NCI-H1694 treated with DMSO at 0.1 percent for 48 hours (cell line): ENCODE data around the gene MEX3B.

ENCODE experiments used
- DNase-seq: peaks from one replicate; lab custom pipeline; 2025; lab: John Stamatoyannopoulos, UW

The MEX3B gene

DNA sequence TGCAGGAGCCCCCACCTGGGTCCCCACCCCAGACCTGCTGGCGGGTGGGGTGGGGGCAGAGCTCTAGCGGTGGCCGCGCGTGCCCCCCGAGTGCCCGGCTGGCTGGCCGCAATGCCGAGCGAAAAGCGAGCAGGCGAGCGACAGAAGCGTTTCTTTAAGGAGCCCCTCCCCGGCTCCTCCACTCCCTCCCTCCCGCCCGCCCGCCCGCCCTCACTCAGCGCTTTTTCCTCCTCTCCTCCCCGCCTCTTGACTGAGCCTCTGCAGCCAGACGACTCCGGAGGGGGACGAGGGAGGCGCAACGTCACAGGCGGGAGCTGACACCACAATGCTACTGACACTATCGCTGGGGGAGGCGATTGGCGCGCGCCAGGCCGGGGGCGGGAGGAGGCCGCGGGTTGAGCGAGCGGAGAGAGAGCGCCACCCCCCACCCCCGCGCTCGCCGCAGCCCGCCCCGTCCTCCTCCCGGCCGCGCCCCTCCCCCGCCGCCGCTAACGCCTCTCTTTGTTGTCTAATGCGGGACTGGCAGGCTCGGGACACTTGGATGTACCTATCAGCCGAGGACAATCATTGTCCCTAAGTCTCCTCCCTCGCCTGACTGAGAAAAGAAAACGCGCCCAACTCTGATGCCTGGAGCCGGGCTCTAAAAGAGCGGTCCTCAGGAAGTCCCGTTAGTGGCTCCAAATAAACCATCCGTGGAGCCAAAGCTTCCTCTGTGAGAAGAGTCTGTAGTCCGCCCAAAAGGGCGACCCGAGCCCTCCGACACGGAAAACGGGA is at the start of gene MEX3B:
Gene MEX3B, minus strand, starts transcription at position 127 of the 774 bp plus-strand sequence. CDS start 313 bp downstream, outside the sequence.
- DNase-seq, result peak; percentile 83

DNA sequence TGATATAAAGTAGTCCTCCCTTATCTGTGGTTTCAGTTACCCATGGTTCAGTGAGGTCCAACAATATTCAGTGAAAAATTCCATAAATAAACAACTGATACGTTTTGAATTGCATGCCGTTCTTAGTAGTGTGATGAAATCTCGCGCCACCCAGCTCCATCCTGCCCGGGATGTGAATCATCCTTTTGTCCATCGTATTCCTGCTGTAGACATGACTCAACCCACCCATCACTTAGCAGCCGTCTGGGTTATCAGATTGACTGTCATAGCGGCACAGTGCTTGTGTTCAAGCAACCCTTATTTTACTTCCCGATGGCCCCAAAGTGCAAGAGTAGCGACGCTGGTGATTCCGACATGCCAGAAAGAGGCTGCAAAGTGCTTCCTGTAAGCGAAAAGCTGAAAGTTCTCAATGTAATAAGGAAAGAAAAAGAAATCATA is 48.0 kb upstream of the MEX3B start:
- DNase-seq, result no peak

DNA sequence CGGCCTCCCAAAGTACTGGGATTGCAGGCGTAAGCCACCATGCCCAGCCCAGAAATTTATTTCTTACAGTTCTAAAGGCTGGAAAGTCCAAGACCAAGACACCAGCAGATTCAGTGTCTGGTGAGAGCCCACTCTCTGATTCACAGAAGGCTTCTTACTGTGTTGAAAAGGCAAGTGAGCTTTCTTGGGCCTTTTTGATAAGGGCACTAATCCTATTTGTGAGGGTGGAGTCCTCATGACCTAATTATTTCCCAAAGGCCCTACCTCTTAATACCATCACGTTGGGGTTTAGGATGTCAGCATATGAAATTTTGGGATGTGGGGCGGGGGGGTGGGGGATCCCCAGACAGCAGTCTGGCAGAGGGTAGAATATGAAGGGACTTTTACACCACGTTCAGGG is 47.5 kb upstream of the MEX3B start:
- DNase-seq, result no peak

DNA sequence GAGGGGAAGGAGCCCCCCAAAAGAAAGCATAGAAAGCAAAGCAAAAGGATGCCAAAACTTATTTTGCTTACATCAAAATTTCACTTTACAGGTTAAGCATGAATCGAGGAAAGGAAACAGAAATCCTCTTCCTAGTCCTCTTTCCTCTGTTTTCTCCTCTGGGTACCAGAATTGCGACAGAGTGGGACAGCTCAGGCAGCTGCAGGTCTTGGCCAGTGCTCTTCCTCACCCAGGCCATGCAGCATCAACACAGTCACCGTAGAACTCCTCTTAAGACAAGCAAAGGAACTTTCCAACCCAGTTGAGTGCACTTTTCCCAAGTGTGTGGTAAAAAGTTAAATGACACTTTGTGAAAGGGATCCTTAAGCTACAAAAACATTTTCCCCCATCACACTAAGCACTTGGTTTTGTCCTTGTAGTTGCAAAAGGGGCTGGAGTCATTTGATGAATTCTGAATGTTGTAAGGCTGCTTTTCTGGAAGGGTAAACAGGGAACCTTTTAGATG is 45.9 kb upstream of the MEX3B start:
- DNase-seq, result no peak

DNA sequence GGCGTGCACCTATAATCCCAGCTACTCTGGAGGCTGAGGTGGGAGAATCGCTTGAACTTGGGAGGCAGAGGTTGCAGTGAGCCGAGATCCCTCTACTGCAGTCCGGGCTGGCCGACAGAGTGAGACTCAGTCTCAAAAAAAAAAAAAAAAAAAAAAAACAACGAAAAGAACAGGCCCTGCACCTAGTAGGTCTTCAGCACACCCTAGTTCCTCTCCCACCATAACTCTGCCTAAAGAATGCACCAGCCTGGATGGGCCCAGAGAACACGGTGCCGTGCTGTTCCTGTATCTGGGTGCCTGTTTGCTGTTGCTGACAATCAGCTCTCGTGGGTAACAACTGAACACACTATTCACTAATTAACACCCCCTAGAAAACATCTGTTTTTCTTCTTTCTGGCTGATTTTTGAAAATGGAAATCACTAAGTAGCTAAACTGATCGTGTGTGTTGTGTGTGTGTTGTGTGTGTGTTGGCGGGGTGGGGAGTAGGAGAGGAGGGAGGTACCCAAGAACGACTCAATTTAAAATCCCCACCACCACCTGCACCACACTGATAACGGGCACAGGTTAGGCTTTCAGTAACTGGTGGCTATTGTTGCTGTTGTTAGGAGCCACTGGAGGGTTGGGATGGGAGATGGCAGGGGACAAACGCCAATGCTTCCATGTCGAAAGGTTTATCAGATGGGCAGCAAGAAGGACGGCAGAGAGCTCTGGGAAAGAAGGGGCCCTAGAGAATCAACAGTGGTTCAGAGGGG is 40.6 kb upstream of the MEX3B start:
- DNase-seq, result no peak

DNA sequence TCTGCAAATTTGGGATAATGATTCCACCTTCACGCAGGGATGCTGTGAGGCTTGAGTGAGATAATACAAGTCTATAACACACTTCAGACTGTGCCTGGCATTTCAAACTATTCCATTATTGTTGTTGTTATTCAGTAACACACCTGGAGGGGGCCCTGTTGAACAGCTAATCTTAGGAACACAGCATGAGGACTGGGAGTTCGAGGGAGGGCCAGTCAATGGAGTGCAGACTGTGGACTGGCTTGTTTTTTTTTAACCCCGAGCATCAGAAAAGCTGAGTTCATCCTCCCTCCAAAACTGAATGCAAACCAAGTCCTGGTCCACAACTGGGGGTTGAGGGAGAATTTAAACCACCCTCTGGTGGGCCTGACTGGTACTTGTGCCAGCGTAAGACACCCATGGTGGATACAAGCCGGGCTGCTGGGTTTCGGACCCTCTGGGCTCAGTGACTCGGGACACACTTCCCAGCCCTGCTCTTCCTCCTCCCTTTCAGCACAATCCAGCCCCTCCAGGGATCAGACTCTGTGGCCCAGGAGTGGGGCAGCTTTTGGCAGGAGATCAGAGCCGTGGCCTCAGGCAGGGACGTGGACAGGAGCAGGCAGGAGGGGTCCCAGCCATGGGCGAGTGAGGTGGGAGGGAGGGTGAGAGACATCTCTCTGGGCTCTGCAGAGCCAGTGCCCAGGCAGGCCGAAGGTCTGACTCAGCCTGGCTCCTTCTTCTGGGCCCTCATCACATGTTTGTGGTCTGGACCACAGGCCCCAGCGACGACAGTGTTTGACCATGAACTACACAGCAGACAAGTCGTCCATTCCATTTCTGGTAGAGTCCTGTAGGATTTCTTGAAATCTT is 36.3 kb upstream of the MEX3B start:
- no peak for DNase-seq

DNA sequence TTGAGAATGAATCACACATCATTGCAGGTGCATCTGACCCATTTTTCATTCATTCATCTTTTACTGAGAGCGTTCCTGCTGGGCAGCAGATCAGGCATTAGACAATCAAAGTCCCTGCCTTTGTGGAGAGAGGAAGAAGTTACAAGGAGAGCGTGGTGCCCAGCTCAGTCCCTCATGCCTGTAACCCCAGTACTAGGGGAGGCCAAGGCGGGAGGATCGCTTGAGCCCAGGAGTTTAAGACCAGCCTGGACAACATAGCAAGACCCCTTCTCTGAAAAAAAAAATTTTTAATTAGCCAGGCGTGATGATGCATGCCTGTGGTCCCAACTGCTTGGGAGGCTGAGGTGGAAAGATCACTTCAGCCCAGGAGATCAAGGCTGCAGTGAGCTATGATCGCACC is 35.0 kb upstream of the MEX3B start:
- no peak for DNase-seq

DNA sequence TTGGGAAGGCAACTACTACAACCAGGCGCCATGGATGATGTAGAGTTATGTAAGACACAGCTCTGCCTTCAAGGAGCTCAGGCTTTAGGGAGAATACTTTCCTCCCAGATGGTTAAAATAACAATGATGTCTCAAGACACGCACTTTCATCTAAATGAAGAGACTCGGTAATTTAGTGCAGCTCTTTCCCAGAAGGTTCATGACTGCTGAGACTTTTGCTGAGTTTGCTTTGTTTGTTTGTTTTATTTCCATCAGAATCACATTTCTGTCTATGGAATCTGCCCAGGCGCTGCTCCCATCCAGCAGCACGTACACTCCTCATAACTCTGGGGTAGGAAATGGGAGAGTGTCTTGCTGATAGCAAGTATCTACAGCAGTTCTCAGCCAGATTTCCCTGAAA is 33.9 kb upstream of the MEX3B start:
- DNase-seq, result no peak

DNA sequence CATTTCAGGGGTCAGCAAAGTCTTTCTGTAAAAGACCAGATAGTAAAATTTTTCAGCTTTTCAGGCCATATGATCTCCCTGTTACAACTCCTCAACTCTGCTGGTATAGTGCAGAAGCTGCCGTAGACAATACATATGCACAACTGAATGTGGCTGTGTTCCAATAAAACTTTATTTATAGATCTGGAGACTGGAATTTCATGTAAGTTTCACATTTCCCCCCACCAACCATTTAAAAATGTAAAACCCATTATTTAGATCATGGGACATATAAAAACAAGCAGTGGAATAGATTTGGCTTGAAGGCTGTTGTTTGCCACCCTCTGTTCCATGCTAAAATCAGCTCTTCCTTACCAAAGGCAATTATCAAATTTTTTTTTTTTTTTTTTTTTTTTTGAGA is 28.8 kb upstream of the MEX3B start:
- no peak for DNase-seq

DNA sequence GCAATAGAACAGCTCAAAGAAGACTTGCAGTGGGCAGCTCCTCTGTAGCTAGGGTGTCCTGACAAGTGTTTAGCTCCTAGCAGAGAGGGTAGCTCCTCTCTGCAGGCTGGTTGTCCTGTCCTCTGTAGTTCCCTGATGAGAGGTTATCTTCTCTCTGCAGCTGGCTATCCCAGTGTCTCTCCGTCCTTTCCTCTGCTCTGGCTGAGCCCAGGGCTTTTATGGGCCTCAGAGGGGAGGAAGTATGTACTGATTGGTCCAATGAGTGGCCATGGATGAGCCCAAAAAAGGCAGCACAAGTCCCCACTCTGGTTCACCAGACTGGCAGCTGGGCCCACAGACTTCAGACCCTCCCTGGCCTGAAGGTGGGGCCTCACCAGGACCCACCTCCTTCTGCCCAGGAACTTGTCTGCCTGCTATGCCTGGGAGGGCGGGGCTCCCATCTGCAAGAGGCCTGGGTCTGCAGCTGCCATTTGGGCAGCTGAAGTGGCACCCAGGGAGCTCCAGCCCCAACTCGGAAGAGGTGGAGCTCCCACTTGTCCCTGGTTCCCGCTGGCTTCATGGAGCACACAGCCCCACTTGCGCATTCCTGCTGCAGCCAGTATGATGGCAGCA is 27.2 kb upstream of the MEX3B start:
- no peak for DNase-seq

DNA sequence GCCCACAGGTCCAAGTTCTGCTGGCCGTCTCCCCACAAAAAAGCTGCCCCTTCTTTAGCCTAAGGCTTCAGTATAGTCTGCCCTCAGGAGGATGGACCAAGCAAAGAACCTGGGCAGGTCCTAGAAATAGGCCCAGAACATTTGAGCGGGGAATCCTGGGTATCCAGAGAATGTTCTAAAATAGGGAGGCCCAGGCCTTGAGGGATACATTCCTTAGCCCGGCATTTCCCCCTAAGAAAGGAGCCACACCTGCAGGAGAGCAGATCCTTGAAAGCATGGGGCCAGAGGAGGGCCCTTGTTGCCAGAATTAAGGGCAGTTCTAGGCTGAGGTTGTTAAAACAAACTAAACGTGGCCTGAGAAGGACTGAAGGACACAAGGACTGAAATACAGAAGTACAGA is 20.6 kb upstream of the MEX3B start:
- no peak for DNase-seq

DNA sequence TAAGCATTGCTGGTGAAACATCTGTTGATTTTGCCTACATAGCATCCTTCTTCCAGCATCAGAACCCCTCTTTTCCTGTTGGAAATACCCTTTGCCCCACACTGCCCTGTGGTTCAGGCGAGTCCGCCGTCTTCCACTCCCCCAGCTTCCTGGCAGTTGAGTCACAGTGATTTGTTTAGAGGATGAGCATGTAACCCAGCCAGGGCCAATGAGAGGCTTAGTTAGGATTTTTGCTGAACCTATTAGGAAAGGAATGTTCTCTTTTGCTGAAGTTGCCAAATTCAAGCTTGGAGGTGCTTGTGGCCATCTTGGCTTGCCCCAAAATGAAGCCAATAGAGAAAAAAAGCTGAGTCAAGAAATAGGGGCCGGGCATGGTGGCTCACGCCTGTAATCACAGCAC is 19.0 kb upstream of the MEX3B start:
- no peak for DNase-seq

DNA sequence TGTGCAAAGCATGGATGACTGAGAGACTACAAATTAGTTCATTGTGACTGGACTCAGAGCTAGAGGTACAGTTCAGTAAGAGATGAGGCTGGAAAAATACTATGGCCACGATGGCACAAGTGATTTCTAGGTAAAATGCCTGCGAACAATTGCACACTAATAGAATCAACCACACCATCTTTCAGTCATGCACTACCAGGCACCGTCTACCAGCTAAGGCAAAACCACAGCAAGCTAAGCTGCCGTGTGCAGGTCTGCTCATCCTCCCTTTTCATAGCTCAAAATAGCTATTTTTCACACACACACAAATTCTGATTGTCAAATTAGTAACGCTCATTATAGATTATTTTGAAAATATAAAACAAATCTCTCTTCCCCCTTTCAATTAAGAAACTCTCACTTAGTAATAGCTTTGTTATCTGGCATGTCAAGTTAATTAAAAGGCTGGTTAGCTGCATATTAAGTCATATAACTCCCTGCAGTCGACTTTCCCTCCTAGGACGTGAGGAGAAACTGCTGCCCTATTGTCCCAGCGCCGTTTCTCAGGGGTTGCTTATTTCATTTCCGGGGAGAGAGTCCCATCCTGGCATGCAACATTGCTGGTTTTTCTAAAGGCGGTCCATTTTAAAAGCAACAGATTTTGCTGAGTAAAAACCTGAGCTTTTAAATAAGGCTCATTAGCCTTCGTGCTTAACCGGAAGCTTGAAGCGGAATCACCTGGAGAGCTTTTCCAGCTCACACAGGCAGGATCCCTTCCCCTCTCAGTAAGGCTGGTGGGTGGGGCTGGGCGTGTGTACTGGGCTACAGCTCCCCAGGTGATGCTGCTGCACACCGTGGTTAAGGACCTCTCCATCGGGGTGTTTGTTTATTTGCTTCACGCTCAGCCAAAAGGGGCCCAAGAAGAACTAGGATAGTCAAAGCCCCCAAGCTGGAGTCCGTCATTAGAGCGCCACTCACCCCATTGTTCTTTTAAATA is 16.9 kb upstream of the MEX3B start:
- no peak for DNase-seq

DNA sequence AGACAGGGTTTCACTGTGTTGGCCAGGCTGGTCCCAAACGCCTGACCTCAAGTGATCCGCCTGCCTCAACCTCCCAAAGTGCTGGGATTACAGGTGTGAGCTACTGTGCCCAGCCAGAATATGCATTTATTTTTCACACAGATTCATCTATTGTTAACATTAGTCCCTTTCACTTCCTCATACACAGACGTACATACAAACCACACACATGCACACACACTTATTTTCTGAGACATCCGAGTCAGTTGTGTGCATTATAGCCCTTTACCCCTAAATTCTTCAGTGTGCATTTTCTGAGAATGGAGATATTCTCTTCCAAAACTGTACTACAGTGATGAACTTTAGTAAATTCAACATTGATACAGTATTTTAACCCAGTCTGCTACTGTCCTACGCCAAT is 15.0 kb upstream of the MEX3B start:
- DNase-seq, result no peak

DNA sequence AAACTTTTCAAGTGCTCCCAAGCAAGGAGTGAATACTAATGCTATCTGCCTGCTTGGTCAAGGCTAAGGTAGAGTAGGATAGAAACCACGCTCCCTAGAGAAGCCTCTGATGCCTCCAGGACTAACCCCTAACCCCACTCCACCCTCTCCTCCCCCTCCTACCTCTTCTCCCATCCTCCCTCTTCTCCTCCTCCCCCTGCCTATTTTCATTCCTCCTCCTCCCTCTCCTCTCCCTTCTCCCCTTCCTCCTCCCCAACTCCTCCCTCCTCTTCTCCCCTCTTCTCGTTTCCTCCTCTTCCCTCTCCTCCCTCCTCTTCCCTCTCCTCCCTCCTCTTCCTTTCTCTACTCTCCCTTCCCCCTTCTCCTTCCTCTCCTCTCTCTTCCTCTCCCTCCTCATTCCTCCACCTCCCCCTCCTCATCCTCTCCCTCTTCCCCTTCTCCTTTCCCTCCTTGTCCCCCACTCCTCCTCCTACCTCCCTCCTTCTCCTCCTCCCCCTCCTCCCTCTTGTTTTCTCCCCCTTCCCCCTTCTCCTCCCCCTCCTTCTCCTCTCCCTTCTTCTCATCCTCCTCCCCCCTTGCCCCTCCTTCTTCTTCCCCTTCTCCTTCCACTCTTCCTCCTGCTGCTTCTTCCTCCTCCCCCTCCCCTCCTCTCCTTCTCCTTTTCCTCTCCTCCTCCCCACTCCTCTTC is 12.8 kb upstream of the MEX3B start:
- no peak for DNase-seq

DNA sequence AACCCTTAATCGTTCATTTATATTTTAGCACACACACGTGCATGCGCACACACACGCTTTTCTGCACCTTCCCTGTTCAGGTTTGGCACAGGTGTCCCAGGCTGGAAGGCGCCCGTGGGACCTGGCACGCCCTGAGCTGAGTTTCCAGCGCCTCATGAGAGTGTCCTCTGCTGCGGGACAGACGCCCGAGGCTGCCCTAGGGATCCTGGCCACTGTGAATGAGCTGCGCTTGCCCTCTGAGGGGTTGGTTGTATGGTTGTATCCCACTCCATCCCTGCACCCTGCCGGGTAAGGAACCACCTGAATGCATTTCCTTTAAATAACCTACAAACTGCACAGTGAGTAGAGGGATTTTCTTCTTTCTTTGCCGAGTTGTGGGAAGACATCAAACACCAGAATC is 12.2 kb upstream of the MEX3B start:
- DNase-seq, result no peak

DNA sequence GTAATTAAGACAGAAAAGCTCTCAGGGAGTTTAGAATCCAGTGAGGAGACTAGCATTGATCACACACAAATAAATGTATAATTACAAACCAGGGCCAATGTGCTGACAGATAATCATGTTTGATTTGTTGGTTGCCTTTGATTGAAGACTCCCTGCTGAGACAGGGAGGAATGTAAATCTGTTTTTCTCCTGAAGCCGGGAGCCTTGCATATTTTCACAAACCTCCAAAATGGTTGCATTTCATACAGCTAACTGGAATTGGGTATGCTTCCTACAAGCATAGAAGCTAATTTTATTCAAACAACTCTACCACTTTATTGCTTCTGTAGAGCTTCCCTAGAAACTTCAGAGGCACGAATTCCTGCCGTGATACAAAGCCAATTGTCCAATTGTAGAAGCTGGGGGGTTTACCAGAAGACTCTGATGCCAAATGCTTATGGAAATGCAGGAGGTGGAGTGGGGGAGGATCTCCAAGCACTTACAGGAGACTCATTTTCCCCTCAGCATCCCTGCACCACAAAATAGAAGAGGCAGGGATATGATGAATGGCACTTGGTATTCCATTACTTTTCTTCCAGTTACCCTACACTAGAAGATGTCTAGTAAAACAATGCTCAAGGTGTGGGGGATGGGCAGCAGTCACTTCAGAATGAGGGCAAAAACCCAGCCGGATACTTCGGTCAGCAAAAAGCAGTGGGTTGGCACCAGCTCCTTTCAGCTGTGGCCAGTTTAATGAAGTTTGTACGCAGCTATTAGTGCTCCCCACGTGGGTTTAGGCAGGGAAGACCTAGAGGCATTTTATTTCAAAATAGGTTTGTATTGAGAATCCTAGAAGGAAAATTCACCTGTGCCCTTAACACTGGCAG is 11.4 kb upstream of the MEX3B start:
- no peak for DNase-seq

DNA sequence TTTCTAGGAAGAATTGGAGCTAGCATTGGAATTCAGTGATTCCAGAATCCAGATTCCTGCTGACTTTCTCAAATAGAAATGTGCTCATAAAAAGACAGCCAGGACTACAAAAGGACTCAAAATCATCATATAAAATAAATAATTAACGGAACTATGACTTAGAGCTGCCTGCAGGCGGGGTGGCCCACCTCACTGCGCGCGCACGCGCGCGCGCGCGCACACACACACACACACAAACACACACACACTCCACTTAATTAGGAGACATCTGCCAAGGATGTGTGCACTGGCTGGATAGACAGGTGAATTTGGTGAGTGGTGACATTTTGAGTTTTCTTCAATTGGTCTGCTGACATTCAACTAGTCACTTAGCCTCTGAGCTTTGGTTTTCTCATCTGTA is 6.9 kb upstream of the MEX3B start:
- no peak for DNase-seq

DNA sequence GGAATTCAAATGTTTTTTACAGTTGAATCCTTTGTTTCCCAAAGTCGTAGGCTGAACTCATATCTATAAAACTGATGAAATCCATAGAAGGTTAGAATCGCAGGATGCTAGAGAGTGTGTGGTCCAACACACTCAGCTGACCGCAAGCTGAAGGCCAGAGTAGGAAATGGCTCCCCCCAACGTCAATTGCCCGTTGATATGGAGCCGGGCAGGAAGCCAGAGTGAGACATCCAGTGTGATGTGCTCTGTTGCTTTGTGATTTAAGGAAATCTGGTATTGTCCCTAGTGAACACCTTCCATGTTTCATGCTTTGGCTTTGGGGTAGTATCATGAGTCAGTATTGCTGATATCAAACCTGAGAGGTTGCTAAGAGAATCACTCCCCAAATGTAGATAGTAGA is 5.8 kb upstream of the MEX3B start:
- no peak for DNase-seq
